Thyroid gland (tissue), 4 donors: ENCODE data around the gene TNS2. TPM values are rescaled to one million over a fixed set of nuclear protein-coding genes. Genes with fewer than 3 reads are reported as not detected.

Experiments
- DNase-seq, 2 donors: peaks; one replicate each; pipeline ENCODE4 v3.0.0-alpha.2; 2019
- H3K27ac ChIP-seq, 3 donors: fragments of 200-600 bp; sonication (generic); 1 replicate in 2 of 3; 2 replicates in 1 of 3; pipeline ENCODE4 v1.5.1; 2016 to 2019; ENCODE audit warnings: mild to moderate bottlenecking in 1 of 3, moderate library complexity in 1 of 3
- H3K27me3 ChIP-seq: fragments of 200-600 bp; sonication (generic); one replicate; pipeline ENCODE4 v1.5.1; 2019
- H3K36me3 ChIP-seq, 2 donors: fragments of 200-600 bp; sonication (generic); one replicate each; pipeline ENCODE4 v1.5.1; 2016 to 2019
- H3K4me1 ChIP-seq, 2 donors: fragments of 200-600 bp; sonication (generic); one replicate each; pipeline ENCODE4 v1.5.1; 2017 to 2019
- H3K4me3 ChIP-seq, 3 donors: fragments of 200-600 bp; sonication (generic); replicated peaks in 1 of 3; 1 replicate in 2 of 3; 2 replicates in 1 of 3; pipeline ENCODE4 v1.5.1; 2016; ENCODE audit warnings: mild to moderate bottlenecking in 1 of 3
- H3K9me3 ChIP-seq: fragments of 200-600 bp; sonication (generic); one replicate; pipeline ENCODE4 v1.5.1; 2017
- CTCF ChIP-seq, 6 experiments: fragments of 200-600 bp in 3 of 6; fragments of 450-650 bp in 3 of 6; sonication (generic) in 3 of 6; IDR thresholded peaks; one replicate each; pipeline ENCODE4 v1.5.1; 2016 to 2019; ENCODE audit warnings: antibody characterized with exemption in 6 of 6, mild to moderate bottlenecking in 2 of 6, inconsistent platforms in 1 of 6, moderate library complexity in 1 of 6
- POLR2A ChIP-seq, 2 donors: fragments of 450-650 bp; IDR thresholded peaks; one replicate each; pipeline ENCODE4 v1.6.1; 2017; ENCODE audit warnings: antibody characterized with exemption in 2 of 2, mild to moderate bottlenecking in 2 of 2, moderate library complexity in 1 of 2
- WGBS, 2 donors: methylation state at CpG; one replicate each; pipeline ENCODE4 v1.1.5; 2017; 5-methylcytosine and 5-hydroxymethylcytosine counted together
- intact Hi-C: fragments of 100-400 bp; cut with DNase I; formaldehyde crosslinking; loops from one replicate; pipeline ENCODE4 v1.15.1; 2023
- total RNA-seq, 4 donors: library from RNA; depleted of rRNA; stranded (reverse); fragments of >200 nt; gene quantifications; one replicate each; pipeline ENCODE4 v1.2.3, GENCODE V29; 2016

Gene TNS2
- total RNA-seq, 4 donors from 2014 or later: 86.7 to 179 (median 114) TPM

DNA sequence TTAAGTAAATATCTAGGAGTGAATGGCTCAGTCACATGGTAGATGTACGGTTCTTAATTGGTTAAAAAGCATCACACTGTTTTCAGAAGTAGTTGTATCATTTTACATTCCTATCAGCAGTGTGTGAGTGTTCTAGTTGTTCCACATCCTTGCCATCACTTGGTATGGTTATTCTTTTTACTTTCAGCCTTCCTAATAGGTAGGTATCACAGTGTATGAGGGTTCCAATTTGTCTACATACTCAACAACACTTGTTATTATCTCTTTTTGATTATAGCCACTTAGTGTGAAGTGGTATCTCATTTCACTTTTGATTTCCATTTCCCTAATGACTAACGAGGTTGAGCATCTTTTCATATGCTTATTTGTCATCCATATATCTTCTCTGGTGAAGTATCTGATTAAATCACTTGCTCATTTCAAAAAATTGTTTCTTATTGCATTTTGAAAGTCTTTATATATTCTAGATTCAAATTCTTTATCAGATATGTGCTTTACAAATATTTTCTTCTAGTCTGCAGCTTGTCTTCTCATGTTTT is 32.8 kb downstream of the TNS2 start:
- TF ChIP-seq POLR2A (IDR thresholded peaks at IDR 0.05) (no peak), CTCF (IDR thresholded peaks at IDR 0.05) (no peak)
- Histone ChIP-seq H3K27me3 (no peaks in the 10 kb centered on the region), H3K4me3 (no peak overlapping the region), H3K27ac (no peak overlapping the region), H3K9me3 (no peaks in the 10 kb centered on the region), H3K4me1 (peaks cover 18 to 19% of the 10 kb centered on the region in 2 donors), H3K36me3 (no peaks in the 10 kb centered on the region)
- whole genome bisulfite sequencing, 2 donors: 67 to 71% methylated on average over 2 of the region's 2 CpGs
- intact Hi-C loops: no loop called here
- no peak for DNase-seq

- 75 to 76% methylated on average over 3 of the region's 3 CpGs for WGBS, 2 donors
- no peaks in the 10 kb centered on the region for H3K36me3 ChIP-seq
- H3K9me3 ChIP-seq: no peaks in the 10 kb centered on the region
- no peak for TF ChIP-seq POLR2A (IDR thresholded peaks at IDR 0.05)
- TF ChIP-seq CTCF (IDR thresholded peaks at IDR 0.05): no peak
- no peak overlapping the region for H3K4me3 ChIP-seq
- no peak for DNase-seq
- intact Hi-C loops: no loop called here
- no peaks in the 10 kb centered on the region for H3K27me3 ChIP-seq
- H3K27ac ChIP-seq: no peak overlapping the region
- H3K4me1 ChIP-seq: no peaks in the 10 kb centered on the region
These were observed 36.5 kb downstream of the TNS2 start for GRCh38 chr12:53086361-53086760.

GRCh38 chr12:53090105-53090504 is 40.2 kb downstream of the TNS2 start:
- WGBS, 2 donors: 96 to 99% methylated on average over 6 of the region's 6 CpGs
- H3K9me3 ChIP-seq: no peaks in the 10 kb centered on the region

GRCh38 chr12:53090554-53090953 is 40.7 kb downstream of the TNS2 start:
- no peak for DNase-seq
- intact Hi-C loops: no loop called here
- 62 to 73% methylated on average over 2 of the region's 2 CpGs for WGBS, 2 donors
- Histone ChIP-seq H3K27ac (no peak overlapping the region), H3K36me3 (no peaks in the 10 kb centered on the region), H3K27me3 (no peaks in the 10 kb centered on the region), H3K9me3 (no peaks in the 10 kb centered on the region), H3K4me3 (no peak overlapping the region), H3K4me1 (no peaks in the 10 kb centered on the region)
- no peak for TF ChIP-seq CTCF (IDR thresholded peaks at IDR 0.05)
- TF ChIP-seq POLR2A (IDR thresholded peaks at IDR 0.05): no peak

More at GRCh38 chr12:53090105-53090504, 40.2 kb downstream of the TNS2 start:
- intact Hi-C loops: no loop called here
- DNase-seq: no peak
- TF ChIP-seq CTCF (IDR thresholded peaks at IDR 0.05): no peak
- no peak for TF ChIP-seq POLR2A (IDR thresholded peaks at IDR 0.05)
- Histone ChIP-seq H3K36me3 (no peaks in the 10 kb centered on the region), H3K27ac (no peak overlapping the region), H3K4me3 (no peak overlapping the region), H3K27me3 (no peaks in the 10 kb centered on the region), H3K4me1 (no peaks in the 10 kb centered on the region)

- intact Hi-C loops: no loop called here
- no peak for DNase-seq
- no peak overlapping the region for H3K4me3 ChIP-seq
- no peaks in the 10 kb centered on the region for H3K27me3 ChIP-seq
- TF ChIP-seq CTCF (IDR thresholded peaks at IDR 0.05) (no peak), POLR2A (IDR thresholded peaks at IDR 0.05) (no peak)
- 75 to 76% methylated on average over 6 of the region's 6 CpGs for WGBS, 2 donors
- H3K9me3 ChIP-seq: no peaks in the 10 kb centered on the region
- H3K4me1 ChIP-seq: peaks cover 0 to 8% of the 10 kb centered on the region in 2 donors
- no peaks in the 10 kb centered on the region for H3K36me3 ChIP-seq
- no peak overlapping the region for H3K27ac ChIP-seq
These were observed 41.9 kb downstream of the TNS2 start for GRCh38 chr12:53091756-53092155.
